Upper lobe of left lung (tissue), 6 donors: ENCODE results near the gene SIGLEC12. TPM values are rescaled to one million over a fixed set of nuclear protein-coding genes. Genes with fewer than 3 reads are reported as not detected.
"Not testable (repeated sequence)": the region's sequence is repeated elsewhere in the genome, so short reads cannot be mapped to it uniquely, and the experiment has no call there.

Experiments
- ATAC-seq, 2 donors: fragments of 200-7000 bp; cut with Tn5 transposase; one replicate each; pipeline ENCODE4 v1.9.1; 2022; ENCODE audit warnings: mild to moderate bottlenecking in 2 of 2, moderate library complexity in 2 of 2; ENCODE audit not compliant: low FRiP score in 2 of 2
- DNase-seq, 2 donors: peaks; one replicate each; pipeline ENCODE4 v3.0.0-alpha.2; 2019 to 2020
- H3K27ac ChIP-seq, 4 donors: fragments of 200-600 bp; sonication (generic); one replicate each; pipeline ENCODE4 v1.5.1; 2016 to 2019
- H3K27me3 ChIP-seq, 4 donors: fragments of 200-600 bp; sonication (generic); one replicate each; pipeline ENCODE4 v1.5.1; 2017 to 2019
- H3K36me3 ChIP-seq, 4 donors: fragments of 200-600 bp; sonication (generic); one replicate each; pipeline ENCODE4 v1.5.1; 2016 to 2019
- H3K4me1 ChIP-seq, 4 donors: fragments of 200-600 bp; sonication (generic); one replicate each; pipeline ENCODE4 v1.5.1; 2018 to 2019
- H3K4me3 ChIP-seq, 4 donors: fragments of 200-600 bp; sonication (generic); one replicate each; pipeline ENCODE4 v1.5.1; 2017 to 2019; ENCODE audit warnings: mild to moderate bottlenecking in 2 of 4, moderate library complexity in 1 of 4
- H3K9me3 ChIP-seq, 4 donors: fragments of 200-600 bp; sonication (generic); one replicate each; pipeline ENCODE4 v1.5.1; 2018 to 2019
- CTCF ChIP-seq, 6 experiments: fragments of 450-650 bp in 4 of 6; fragments of 200-600 bp in 2 of 6; sonication (generic) in 2 of 6; IDR thresholded peaks; one replicate each; pipeline ENCODE4 v1.5.1; 2016 to 2019; ENCODE audit warnings: antibody characterized with exemption in 6 of 6
- EP300 ChIP-seq, 4 donors: sonication (generic); formaldehyde crosslinking; IDR thresholded peaks; one replicate each; pipeline ENCODE4 v1.5.1; 2017; ENCODE audit warnings: antibody characterized with exemption in 4 of 4, control low read depth in 2 of 4
- POLR2A ChIP-seq, 4 donors: fragments of 450-650 bp; IDR thresholded peaks; one replicate each; pipeline ENCODE4 v1.5.1; 2016 to 2017; ENCODE audit warnings: antibody characterized with exemption in 4 of 4, mild to moderate bottlenecking in 2 of 4
- POLR2AphosphoS5 ChIP-seq, 2 donors: sonication (generic); formaldehyde crosslinking; IDR thresholded peaks; one replicate each; pipeline ENCODE4 v1.5.1; 2017; ENCODE audit warnings: antibody characterized with exemption in 2 of 2
- WGBS, 2 donors: methylation state at CpG; one replicate each; pipeline ENCODE4 v1.1.5; 2017 to 2018; 5-methylcytosine and 5-hydroxymethylcytosine counted together
- total RNA-seq, 6 donors: library from RNA; depleted of rRNA in 4 of 6; stranded (reverse); fragments of >200 nt in 4 of 6; gene quantifications; one replicate each; pipeline versions ENCODE4 v1.1.0 to v1.2.1, GENCODE V29; 2016 to 2021
- donor health status: DM: no; HTN: no; CAD: no; lungs with moderate emphysema.
- donor health status: DM: no; HTN: yes; CAD: no; lungs with severe emphysema.

The SIGLEC12 gene
- total RNA-seq, 6 donors from 2014 or later = 0.30 to 4.5 (median 3.3) TPM; not detected in 1

GRCh38 chr19:51505904-51506303 is 4.3 kb upstream of the SIGLEC12 start:
- Histone ChIP-seq H3K4me3 (no peak overlapping the region), H3K4me1 (peaks cover 0 to 3% (median 0%) of the 10 kb centered on the region in 4 donors), H3K27ac (no peak overlapping the region), H3K27me3 (no peaks in the 10 kb centered on the region), H3K36me3 (no peaks in the 10 kb centered on the region), H3K9me3 (no peaks in the 10 kb centered on the region)
- WGBS, 2 donors = 43 to 44% methylated on average over 3 of the region's 3 CpGs
- ATAC-seq = no peak
- TF ChIP-seq CTCF (IDR thresholded peaks at IDR 0.05) (no peak), POLR2AphosphoS5 (IDR thresholded peaks at IDR 0.05) (no peak), POLR2A (IDR thresholded peaks at IDR 0.05) (no peak), EP300 (IDR thresholded peaks at IDR 0.05) (no peak)
- no peak for DNase-seq

- DNase-seq (no peak), ATAC-seq (no peak)
- Histone ChIP-seq H3K9me3 (no peaks in the 10 kb centered on the region), H3K4me1 (peaks cover 0 to 3% (median 0%) of the 10 kb centered on the region in 4 donors), H3K27me3 (no peaks in the 10 kb centered on the region), H3K4me3 (no peak overlapping the region), H3K36me3 (no peaks in the 10 kb centered on the region), H3K27ac (no peak overlapping the region)
- WGBS, 2 donors = 41 to 53% methylated on average over 3 of the region's 3 CpGs
- TF ChIP-seq CTCF (IDR thresholded peaks at IDR 0.05) = no peak
- no peak for TF ChIP-seq EP300 (IDR thresholded peaks at IDR 0.05)
- TF ChIP-seq POLR2A (IDR thresholded peaks at IDR 0.05) = no peak
- TF ChIP-seq POLR2AphosphoS5 (IDR thresholded peaks at IDR 0.05) = no peak
Observed at GRCh38 chr19:51503896-51504295, 2.3 kb upstream of the SIGLEC12 start.

- TF ChIP-seq EP300 (IDR thresholded peaks at IDR 0.05) (no peak), CTCF (IDR thresholded peaks at IDR 0.05) (no peak), POLR2A (IDR thresholded peaks at IDR 0.05) (no peak), POLR2AphosphoS5 (IDR thresholded peaks at IDR 0.05) (no peak)
- Histone ChIP-seq H3K27me3 (no peaks in the 10 kb centered on the region), H3K27ac (no peak overlapping the region), H3K4me3 (no peak overlapping the region), H3K4me1 (peaks cover 0 to 3% (median 0%) of the 10 kb centered on the region in 4 donors), H3K9me3 (no peaks in the 10 kb centered on the region), H3K36me3 (no peaks in the 10 kb centered on the region)
- DNase-seq (no peak), ATAC-seq (no peak)
- 52 to 75% methylated on average over 5 of the region's 5 CpGs for WGBS, 2 donors
Observed at GRCh38 chr19:51503286-51503817, 1.8 kb upstream of the SIGLEC12 start.

GRCh38 chr19:51500931-51501330 is 669 bp downstream of the SIGLEC12 start:
- H3K4me1 ChIP-seq, H3K4me3 ChIP-seq, DNase-seq, H3K9me3 ChIP-seq, H3K27ac ChIP-seq, H3K36me3 ChIP-seq, H3K27me3 ChIP-seq, ATAC-seq: not testable (repeated sequence)
- WGBS, 2 donors = 43 to 67% methylated on average over 4 to 8 of the region's 8 CpGs

- no peaks in the 10 kb centered on the region for H3K4me1 ChIP-seq
- no peak for TF ChIP-seq POLR2AphosphoS5 (IDR thresholded peaks at IDR 0.05)
- no peak for TF ChIP-seq POLR2A (IDR thresholded peaks at IDR 0.05)
- TF ChIP-seq CTCF (IDR thresholded peaks at IDR 0.05) = no peak
- no peak overlapping the region for H3K4me3 ChIP-seq
- DNase-seq = no peak
- no peak for ATAC-seq
- no peaks in the 10 kb centered on the region for H3K9me3 ChIP-seq
- 39 to 45% methylated on average over 3 of the region's 3 CpGs for WGBS, 2 donors
- H3K36me3 ChIP-seq = no peaks in the 10 kb centered on the region
- H3K27me3 ChIP-seq = no peaks in the 10 kb centered on the region
- H3K27ac ChIP-seq = no peak overlapping the region
Observed at GRCh38 chr19:51497666-51498065, 3.9 kb downstream of the SIGLEC12 start.
